Measurements from ENCODE around the gene MTCH1.

DNA sequence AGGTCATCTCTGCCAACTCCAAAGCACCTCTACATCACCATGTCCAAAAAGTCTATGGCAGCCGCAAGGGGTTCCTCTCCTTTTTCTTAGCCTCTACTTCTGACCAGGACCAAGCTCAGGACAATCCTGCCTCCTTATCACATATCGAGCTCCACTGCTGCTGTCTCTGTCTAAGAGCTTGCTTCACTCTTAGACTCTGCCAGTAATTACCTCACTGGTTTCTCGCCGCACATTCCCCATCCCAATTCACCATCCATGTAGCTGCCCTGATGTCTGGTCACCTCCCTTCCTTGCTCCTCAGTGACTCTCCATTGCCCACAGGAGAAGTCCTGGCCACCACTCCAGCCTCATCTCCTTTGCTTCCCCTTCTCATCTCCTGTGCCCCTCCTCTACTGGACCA lies 55.5 kb downstream of the MTCH1 start:
- no peak for TF ChIP-seq CTCF (IDR thresholded peaks at IDR 0.05 in 4 of 5, conservative IDR thresholded peaks at IDR 0.05 in 1 of 5)
- no peak for TF ChIP-seq POLR2A (IDR thresholded peaks at IDR 0.05)

All from gastrocnemius medialis (tissue), 4 donors.